NCI-H345 (cell line): ENCODE data around the gene GBP7.
A peak's percentile ranks its signal among the peaks of the same experiment; 100 is the strongest.
"Not testable (repeated sequence)": the region's sequence is repeated elsewhere in the genome, so short reads cannot be mapped to it uniquely, and the experiment has no call there.

Experiments used
- DNase-seq: peaks from one replicate; lab custom pipeline; 2025; lab: John Stamatoyannopoulos, UW

GBP7 gene

DNA sequence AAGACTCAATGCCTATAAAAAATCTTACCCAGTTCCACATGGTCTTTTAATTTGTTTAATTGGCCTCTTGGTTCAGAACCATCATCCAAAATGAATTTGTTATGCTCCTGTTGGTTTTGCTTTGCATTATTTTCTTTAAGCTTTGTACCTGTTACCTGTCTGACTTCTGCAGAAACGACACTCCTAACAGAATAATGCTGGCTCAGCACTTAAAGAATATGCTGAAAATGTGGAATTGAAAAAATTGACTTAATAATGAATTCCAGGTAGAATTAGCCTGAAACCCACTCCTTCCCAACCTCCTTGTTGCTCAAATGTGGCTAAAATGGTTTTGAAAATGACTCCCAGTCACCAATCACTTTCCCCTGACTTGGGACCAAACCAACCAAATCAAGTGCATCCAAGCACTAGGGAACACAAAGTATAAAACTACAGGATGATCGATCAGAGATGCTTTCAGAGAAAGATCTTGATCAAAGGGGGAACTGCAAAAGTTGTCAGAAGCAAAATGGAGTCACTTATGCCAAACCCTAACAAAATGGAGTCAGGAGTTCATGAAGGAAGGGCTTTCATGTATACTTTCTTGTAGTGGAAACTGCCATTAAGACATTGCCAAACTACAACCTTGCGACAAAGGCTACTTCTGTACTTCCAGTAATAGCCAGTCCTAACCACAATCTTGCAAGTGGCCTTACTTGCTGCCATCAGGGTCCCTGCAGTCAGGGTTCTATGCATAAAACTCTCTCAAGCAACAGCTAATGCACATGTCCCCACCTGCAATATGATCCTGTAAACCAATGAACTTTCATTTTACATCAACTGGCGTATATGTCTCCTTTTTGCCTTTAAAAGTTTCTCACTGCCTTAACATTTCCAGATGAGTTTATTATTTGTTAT, 5.4 kb downstream of the GBP7 start:
- no peak for DNase-seq

DNA sequence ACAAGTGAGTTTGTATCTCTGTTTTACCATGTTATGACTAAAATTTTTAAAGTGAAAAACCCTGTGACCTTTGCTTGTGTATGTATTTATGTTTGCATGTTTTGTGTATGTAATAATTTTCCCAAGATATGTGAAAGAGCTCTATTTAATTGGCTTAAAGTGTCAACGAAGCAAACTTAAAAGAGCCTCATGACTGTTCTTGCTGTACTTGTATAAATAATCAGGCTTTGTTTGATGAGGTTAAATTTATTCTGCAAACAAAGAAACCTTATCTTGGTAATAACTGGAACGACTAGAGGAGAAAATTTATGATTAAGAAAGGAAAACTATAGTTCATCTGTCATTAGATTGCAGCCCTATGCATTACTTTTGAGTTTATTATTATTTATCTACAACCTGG, 6.6 kb downstream of the GBP7 start:
- no peak for DNase-seq

DNA sequence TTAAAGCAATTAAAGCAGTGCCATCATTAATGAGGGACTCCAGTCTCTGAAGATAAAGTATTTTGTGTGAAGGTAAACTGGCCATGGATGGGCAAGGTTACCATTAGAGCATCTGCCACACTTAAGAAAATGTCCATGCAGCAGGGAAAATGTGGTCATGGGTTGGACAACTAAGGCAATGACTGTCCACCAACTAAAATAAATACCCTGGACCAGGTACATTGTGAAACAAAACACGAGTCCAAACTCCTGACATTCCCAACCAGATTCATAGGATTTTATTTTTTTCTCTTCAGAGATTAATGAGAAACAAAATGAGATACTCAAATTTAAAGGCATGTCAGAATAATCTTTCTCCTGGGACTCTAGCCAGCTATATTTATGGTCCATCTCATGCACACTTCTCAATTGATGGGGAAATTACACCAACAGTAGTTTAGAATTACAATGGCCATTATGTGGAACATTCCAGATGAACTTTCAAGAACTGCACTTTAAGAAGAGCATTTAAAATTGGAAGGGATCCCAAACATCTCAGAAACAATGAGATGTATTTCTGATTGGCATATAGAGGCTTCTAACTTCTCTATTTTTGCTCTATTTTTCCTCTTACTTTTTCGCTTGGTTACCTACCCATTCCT, 8.1 kb downstream of the GBP7 start:
- DNase-seq, result peak; percentile 28

DNA sequence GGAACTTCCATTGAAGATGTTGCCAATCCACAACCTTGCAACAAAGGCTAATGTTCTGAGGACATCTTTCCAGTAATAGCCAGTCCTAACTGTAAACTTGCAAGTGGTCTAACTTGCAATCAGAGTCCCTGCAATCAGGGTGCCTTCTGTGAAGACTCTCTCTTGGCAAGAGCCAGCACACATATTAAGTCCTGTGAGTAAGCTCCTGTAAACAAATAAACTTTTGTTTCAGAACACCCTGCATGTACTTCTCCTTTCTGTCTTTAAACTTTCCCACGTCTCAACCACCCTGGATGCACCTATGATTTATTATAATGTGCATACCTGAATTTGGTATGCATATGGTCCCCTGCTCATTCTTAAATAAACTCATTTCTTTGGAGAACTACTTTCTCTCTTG, 9.1 kb downstream of the GBP7 start:
- no peak for DNase-seq

DNA sequence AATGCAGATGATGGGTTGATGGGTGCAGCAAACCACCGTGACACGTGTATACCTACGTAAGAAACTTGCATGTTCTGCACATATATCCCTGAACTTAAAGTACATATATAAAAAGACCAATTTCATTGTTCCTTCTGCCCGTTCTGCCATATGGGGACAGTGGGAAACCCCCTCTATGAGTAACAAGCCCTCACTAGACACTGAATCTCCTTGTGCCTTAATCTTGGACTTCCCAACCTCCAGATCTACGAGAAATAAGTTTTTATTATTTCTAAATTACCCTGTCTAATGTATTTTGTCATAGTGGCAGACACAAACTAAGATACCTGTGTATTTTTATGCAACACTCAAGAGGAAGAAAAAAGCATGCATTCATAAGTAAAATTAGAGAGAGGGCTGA, 10.0 kb downstream of the GBP7 start:
- no peak for DNase-seq

DNA sequence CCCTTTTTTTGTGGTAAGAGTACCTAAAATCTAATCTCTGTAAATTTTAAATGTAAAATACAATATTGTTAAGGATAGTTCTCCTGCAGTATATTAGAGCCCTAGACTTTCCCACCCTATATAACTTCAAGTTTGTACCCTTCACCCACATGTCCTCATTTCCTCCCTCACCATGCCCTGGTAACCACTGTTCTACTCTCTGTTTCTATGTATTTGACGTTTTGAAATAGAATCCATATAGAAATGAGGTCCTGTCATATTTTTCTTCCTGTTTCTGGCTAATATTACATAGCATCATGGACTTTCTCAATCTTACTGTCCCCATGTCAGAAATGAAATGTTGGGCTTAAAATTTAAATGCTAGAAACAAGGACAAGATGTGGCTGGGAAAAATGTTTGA, 24.8 kb downstream of the GBP7 start:
- DNase-seq, result no peak

DNA sequence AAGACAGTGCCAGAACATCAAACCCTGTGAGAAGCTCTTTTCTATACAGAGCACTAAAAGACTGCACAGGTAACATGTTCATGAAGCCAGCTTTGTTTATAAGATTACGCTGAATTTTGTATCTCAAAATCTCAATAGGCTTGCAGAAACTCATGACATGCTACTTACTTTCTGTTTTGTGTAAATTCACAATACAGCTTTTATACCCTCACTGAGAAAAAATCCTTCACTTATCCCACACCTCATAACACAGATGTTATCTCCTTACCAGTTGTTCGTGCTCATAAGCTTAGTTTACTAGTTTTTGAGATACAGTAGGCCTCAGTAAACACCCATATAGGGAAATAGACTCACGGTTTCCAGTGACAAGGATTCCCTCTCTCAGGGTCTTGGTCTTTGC, 25.8 kb downstream of the GBP7 start:
- no peak for DNase-seq

DNA sequence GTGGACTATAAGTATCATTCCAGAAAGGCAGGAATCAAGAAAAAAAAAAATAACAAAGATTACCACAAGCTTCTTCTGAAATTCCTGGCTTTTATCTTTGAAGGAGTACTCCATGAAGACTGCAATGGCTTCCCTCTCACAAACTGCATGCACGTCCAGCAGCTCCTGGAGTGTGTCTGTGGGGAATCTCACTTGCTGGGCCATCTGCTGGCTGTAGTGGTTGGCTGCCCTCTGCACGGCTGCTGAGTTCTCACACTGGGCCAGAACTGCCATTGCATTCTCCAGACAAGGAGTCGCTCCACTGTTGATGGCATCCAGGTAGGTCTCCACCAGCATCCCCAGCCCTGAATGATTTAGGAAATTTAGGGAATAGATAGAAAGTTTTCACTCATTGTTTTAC, 26.6 kb downstream of the GBP7 start:
- no peak for DNase-seq

DNA sequence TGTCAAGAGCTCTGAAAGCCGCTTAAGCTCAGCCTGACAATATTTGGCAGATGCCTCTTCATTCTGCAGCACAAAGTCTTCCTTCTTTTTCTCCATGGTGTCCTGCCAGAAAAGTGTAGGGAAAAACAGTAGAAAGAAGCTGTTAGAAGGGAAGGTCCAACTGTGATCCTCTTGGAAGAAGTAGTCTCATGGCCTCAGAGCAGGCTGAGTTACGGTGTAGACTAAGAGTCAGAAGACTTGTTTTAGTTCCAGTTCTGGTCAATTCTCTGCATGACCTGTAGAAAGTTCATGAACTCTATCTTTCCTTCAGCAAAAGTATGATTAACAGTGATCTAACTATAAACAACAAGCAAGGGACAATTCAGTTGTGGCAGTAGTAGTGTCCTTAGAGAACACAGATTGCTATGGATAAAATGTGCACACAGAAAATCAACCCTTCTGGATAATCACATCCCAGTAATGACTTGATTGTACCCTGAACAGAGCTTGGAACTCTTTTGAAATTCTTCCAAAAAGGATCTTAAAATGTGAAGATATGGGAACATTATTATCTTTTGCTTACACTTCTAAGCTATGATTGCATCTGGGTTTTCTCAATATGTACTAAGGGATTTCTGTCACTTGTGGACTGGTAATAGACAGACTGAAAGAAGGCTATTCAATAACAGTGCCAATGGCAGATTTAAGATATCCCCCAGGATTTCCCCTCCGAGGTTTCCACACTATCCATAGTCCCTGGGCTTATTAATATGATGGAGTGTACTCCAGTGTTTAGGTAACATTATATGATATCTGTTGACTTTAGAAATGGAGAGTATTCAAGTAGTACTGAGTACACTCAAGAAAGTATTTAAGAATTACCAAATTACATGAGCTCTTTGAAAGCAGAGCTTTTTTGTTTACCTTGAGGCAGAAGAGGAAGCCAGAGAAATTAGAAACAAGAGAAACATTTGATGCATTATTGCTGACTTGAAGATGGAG, 27.8 kb downstream of the GBP7 start:
- DNase-seq, result no peak

DNA sequence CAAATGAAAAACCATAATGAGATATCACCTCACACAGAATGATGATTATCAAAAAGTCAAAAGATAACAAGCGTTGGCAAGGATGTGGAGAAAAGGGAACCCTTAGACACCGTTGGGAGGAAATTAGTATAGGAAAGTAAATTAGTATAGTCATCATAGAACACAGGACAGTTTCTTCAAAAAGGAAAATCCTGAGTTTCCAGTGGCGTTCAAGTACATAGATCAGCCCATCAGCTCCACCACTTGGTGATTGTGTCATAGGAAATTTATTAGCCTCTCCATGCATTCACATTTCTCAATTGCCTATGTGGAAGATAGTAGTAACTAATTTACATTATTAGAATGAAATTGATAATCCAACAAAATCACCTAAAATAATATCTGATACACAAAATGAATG, 29.1 kb downstream of the GBP7 start:
- no peak for DNase-seq

DNA sequence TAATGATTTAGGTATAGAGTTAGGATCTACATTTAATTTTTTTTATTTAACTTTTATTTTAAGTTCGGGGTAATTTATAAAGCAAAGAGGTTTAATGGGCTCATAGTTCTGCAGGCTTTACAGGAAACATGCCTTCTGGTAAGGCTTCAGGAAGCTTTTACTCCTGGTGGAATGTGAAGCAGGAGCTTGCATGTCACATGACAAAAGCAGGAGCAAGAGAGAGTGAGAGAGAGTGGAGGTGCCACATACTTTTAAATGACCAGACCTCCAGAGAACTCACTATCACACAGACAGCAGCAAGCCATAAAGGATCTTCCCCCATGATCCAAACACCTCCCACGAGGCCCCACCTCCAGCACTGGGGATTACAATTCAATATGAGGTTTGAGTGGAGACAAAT, 32.3 kb downstream of the GBP7 start:
- DNase-seq, result no peak

DNA sequence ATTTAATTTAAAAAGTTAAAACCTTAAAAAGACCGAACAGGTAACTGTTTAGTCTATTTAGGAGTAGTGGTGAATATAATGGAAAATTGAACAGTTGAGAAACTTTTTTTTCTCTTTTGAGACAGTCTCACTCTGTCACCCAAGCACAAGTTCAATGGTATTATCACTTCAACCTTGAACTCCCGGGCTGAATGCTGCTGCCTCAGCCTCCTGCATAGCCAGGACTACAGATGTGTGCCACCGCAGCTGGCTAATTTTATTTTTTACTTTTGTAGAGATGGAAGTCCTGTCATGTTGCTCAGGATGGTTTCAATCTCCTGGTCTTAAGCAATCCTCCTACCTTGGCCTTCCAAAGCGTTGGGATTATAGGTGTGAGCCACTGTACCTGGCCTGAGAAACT, 33.6 kb downstream of the GBP7 start:
- no peak for DNase-seq

DNA sequence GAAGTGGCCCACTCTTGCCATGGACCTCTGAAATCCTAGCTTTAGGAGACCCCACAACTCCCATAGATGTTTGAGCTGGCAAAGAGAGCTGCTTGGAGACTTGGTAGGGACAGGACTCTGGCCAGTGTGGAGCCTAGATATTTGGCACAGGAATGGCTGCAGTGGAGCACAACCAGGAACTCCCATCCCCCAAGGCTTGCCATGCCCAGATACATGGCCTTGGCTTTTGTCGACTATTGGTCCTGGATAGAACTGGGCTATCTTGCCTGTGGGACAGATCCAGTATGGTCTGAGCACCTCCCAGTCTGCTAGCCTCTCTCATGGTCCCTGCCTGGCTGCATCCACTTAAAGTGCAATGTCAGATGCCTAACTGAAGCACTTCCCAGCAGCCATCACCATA, 42.1 kb downstream of the GBP7 start:
- DNase-seq, result no peak

DNA sequence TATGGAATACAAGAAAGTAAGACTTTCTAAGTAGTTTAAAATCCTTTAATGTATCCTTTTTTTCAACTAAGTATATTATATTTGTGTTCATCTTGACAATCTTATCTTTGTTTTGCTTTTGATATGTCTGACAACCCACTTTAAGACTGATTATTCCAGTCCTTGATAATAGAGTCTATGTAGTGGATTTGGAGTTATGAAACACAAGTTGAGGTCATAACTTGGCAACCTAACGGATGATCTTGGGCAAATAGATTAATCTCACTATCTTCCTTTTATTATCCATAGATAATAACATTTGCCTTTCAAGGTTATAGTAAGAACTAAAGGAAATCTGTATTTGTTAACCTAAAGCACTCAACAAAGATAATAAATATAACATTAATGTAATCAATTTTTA, 45.1 kb downstream of the GBP7 start:
- DNase-seq, result no peak

DNA sequence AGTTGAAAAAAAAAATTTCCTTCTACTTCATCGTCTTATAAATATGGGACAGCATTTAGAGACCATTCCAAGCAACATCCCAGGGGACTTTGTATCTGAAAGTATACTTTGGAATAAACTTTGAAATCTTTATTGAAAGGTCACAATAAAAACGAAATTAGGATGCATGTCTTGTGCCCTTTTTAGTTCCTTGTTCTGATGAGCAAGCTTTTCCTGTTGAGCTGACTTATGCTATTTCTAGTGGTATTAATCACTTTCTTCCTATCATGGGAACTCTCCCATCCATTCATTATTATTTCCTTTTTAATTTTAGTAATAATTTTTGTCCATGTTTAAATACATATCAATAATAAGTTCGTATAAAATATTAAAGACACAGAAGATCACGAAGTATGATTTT, 45.9 kb downstream of the GBP7 start:
- no peak for DNase-seq

DNA sequence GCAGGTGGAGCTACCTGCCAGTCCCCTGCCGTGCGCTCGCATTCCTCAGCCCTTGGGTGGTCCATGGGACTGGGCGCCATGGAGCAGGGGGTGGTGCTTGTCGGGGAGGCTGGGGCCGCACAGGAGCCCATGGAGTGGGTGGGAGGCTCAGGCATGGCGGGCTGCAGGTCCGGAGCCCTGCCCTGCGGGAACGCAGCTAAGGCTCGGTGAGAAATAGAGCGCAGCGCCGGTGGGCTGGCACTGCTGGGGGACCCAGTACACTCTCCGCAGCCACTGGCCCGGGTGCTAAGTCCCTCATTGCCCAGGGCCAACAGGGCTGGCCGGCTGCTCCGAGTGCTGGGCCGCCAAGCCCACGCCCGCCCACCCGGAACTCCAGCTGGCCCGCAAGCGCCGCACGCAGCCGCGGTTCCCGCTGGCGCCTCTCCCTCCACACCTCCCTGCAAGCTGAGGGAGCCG, 47.8 kb downstream of the GBP7 start:
- DNase-seq, result peak; percentile 22

DNA sequence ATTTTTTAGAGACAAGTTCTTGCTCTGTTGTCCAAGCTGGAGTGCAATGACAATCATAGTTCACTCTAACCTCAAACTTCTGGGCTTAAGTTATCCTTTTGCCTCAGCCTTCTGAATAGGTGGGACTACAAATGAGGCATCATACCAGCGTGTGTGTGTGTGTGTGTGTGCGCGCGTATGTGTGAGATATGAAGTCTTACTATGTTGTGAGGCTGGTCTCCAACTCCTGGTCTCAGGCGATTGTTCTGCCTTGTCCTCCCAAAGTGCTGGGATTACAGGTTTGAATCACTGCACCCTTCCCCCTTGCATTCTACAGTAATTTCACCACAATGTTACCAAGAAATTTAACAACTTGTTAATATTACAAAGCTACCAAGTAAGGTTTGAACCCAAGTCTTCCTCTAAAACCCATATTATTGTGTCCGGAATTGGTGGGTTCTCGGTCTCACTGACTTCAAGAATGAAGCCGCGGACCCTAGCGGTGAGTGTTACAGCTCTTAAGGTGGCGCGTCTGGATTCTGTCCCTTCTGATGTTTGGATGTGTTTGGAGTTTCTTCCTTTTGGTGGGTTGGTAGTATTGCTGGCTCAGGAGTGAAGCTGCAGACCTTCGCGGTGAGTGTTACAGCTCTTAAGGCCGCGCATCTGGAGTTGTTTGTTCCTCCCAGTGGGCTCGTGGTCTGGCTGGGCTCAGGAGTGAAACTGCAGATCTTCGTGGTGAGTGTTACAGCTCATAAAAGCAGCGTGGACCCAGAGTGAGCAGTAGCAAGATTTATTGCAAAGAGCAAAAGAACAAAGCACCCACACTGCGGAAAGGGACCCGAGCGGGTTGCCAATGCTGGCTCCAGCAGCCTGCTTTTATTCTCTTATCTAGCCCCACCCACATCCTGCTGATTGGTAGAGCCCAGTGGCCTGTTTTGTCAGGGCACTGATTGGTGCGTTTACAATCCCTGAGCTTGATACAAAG, 48.9 kb downstream of the GBP7 start:
- DNase-seq, result not testable (repeated sequence)

DNA sequence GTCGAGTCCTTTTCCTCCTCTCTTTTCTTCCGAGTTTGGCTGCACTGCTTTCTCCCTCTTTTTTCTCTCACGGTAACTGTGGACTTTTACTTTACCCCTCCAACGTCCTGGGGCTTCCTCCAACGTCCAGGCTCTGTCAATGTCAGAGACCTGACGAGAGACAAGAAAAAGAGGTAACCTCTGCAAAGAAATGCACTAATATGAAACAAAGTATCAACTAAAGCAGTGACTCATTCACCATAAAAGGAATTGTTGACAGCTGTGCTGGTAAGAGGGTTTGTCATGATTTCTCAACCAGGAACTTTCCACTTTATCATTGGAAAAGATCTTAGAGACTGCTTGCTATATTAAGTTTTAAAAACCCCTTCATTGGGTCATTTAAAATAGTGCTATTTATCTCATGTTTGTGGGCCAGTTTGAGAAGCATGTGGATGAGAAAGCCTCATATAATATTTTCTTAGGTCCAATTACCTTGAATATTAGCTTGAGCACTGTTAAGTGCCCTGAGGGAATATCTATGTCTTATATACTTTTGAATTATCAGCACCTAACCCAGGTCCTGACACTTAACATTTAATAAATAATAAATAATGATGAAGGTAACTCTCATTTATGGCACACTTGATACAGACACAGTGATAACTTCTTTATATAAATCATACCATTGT, 49.8 kb downstream of the GBP7 start, which contains the start of gene GBP2:
TSS of gene GBP2 (minus strand) at position 202 of the 668 bp plus-strand sequence. CDS start 4,148 bp downstream, outside the sequence.
- no peak for DNase-seq

DNA sequence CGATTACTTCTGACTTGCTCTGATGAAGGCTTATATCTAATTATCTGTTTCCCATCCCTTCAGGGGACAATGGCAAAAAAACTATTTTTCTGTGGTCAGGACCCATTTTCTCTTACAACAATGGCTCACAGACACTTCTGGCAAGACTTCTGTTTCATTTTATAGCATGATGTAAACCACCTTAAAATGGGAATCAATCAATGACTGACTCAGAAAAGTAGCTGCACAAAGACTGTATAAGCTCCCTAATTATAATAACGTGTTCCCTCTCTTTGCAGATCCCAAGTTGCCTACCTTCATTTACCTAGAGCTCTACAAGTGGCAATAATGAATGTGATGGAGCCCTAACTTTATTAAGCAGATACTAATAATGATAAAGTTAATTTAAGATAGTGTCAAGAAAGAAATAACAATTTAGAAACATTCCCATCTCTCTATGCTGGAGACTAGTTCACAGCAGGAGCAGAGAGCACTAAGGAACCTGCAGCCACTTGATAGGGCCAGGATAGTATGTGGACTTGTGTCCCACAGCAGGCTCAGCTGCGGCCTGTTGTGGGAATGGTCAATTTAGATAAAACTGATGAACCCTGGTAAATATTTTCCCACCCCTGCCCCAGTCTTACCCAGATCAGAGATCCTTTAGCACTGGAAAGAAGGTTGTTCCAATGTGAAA, 50.4 kb downstream of the GBP7 start:
- no peak for DNase-seq

DNA sequence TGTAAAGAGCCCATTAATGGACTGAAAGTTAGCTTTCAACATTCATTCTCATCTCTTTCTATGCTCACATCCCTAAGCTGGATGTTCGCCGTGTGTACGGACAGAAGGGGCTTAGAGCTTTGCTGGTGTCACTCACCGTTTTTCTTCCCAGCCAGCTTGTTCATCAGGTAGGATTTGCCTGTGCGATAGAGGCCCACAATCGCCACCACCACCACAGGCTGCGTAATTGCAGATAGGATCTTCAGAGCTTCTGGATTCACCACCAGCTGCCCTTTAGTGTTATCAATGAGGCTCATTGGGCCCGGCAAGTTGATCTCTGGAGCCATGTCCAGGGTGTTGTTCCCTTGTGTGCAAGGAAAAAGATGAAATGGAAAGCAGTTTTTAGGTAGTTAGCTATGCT, 54.2 kb downstream of the GBP7 start:
- no peak for DNase-seq
